ENCODE data around the gene CLDN15. TPM values are rescaled to one million over a fixed set of nuclear protein-coding genes. Genes with fewer than 3 reads are reported as not detected.
"Not testable (repeated sequence)": the region's sequence is repeated elsewhere in the genome, so short reads cannot be mapped to it uniquely, and the experiment has no call there.

The CLDN15 gene
- total RNA-seq, 1 experiment from 2014 or later = 9.1 TPM

GRCh38 chr7:101200504-101200861 lies 37.1 kb downstream of the CLDN15 start:
- intact Hi-C loops (cut with micrococcal nuclease; ENCODE audit: unreplicated experiment) = loop anchor here (2.0 kb wide), 2 partner anchors 18 to 52 kb away; partner anchors contain the start of gene ZNHIT1
- Histone ChIP-seq H3K27me3 (replicated peaks; ENCODE audit: control insufficient read depth, insufficient read depth, low read length) (no peaks in the 10 kb centered on the region), H3K4me3 (ENCODE audit: low read depth, low read length) (peak overlapping the region; percentile 45), H3K9me3 (no peaks in the 10 kb centered on the region), H3K4me1 (peaks cover 20% of the 10 kb centered on the region), H3K36me3 (ENCODE audit: control insufficient read depth, insufficient read depth, low read length) (no peaks in the 10 kb centered on the region; the same call in 1 of the 2 replicates)
- POLR2A ChIA-PET = interaction anchor here (0.5 to 1.3 kb wide), 4 partner anchors 17 to 798 kb away, joined by 3 to 7 read pairs (median 4); partner anchors contain the start of genes PLOD3, VGF and ZNHIT1
- TF ChIP-seq CTCF (IDR thresholded peaks at IDR 0.05; ENCODE audit: insufficient read depth in 1 of 2, low read depth in 1 of 2, low read length in 1 of 2, severe bottlenecking in 1 of 2, unreplicated experiment in 1 of 2) = no peak
- TSS peak; percentile 78 for BruUV-seq (replicated peaks)
- Mint-ChIP-seq H3K36me3 (ENCODE audit: insufficient read depth, unreplicated experiment) (no peaks in the 10 kb centered on the region), H3K27me3 (ENCODE audit: insufficient read depth, unreplicated experiment) (no peaks in the 10 kb centered on the region), H3K4me3 (ENCODE audit: unreplicated experiment) (peak overlapping the region; percentile 70), H3K4me1 (ENCODE audit: low read depth, unreplicated experiment) (peaks cover 14% of the 10 kb centered on the region), H3K9me3 (ENCODE audit: unreplicated experiment) (no peaks in the 10 kb centered on the region), H3K27ac (ENCODE audit: unreplicated experiment) (peak overlapping the region; percentile 70)
- DNase-seq = no peak
- CTCF ChIA-PET = interaction anchor here (0.6 to 2.5 kb wide), 10 partner anchors 8 to 91 kb away, joined by 3 to 12 read pairs (median 4); partner anchors contain the start of genes PLOD3 and ZNHIT1

- DNase-seq; BruUV-seq (replicated peaks); intact Hi-C loops (cut with micrococcal nuclease; ENCODE audit: unreplicated experiment); H3K36me3 Mint-ChIP-seq (ENCODE audit: insufficient read depth, unreplicated experiment); H3K4me3 ChIP-seq (ENCODE audit: low read depth, low read length); H3K27me3 Mint-ChIP-seq (ENCODE audit: insufficient read depth, unreplicated experiment); H3K4me3 Mint-ChIP-seq (ENCODE audit: unreplicated experiment); H3K27me3 ChIP-seq (replicated peaks; ENCODE audit: control insufficient read depth, insufficient read depth, low read length); H3K36me3 ChIP-seq (ENCODE audit: control insufficient read depth, insufficient read depth, low read length); H3K27ac Mint-ChIP-seq (ENCODE audit: unreplicated experiment); H3K9me3 Mint-ChIP-seq (ENCODE audit: unreplicated experiment); H3K9me3 ChIP-seq: not testable (repeated sequence)
- H3K4me1 ChIP-seq = peaks cover 20% of the 10 kb centered on the region
- ChIA-PET POLR2A (interaction anchor here (1.1 kb wide), 1 partner anchor 34 kb away, joined by 3 read pairs; the partner anchor contains the start of gene VGF), CTCF (interaction anchor here (0.7 to 1.5 kb wide), 5 partner anchors 17 to 92 kb away, joined by 3 to 8 read pairs (median 5); no protein-coding TSS in a partner anchor)
- H3K4me1 Mint-ChIP-seq (ENCODE audit: low read depth, unreplicated experiment) = peaks cover 14% of the 10 kb centered on the region
Observed at GRCh38 chr7:101199522-101199921, 38.1 kb downstream of the CLDN15 start.

GRCh38 chr7:101198476-101198875 lies 39.1 kb downstream of the CLDN15 start:
- peaks cover 20% of the 10 kb centered on the region for H3K4me1 ChIP-seq
- H3K27me3 ChIP-seq (replicated peaks; ENCODE audit: control insufficient read depth, insufficient read depth, low read length) = no peaks in the 10 kb centered on the region
- no peak overlapping the region for H3K4me3 Mint-ChIP-seq (ENCODE audit: unreplicated experiment)
- intact Hi-C loops (cut with micrococcal nuclease; ENCODE audit: unreplicated experiment) = no loop called here
- H3K9me3 ChIP-seq = no peaks in the 10 kb centered on the region
- H3K27me3 Mint-ChIP-seq (ENCODE audit: insufficient read depth, unreplicated experiment) = no peaks in the 10 kb centered on the region
- no peaks in the 10 kb centered on the region; the same call in 1 of the 2 replicates for H3K36me3 ChIP-seq (ENCODE audit: control insufficient read depth, insufficient read depth, low read length)
- TF ChIP-seq CTCF (IDR thresholded peaks at IDR 0.05; ENCODE audit: insufficient read depth in 1 of 2, low read depth in 1 of 2, low read length in 1 of 2, severe bottlenecking in 1 of 2, unreplicated experiment in 1 of 2) = no peak
- BruUV-seq (replicated peaks) = TSS peak; percentile 23
- ChIA-PET CTCF (no interaction called here), POLR2A (no interaction called here)
- peaks cover 14% of the 10 kb centered on the region for H3K4me1 Mint-ChIP-seq (ENCODE audit: low read depth, unreplicated experiment)
- no peak overlapping the region for H3K4me3 ChIP-seq (ENCODE audit: low read depth, low read length)
- H3K9me3 Mint-ChIP-seq (ENCODE audit: unreplicated experiment) = no peaks in the 10 kb centered on the region
- H3K27ac Mint-ChIP-seq (ENCODE audit: unreplicated experiment) = no peak overlapping the region
- no peak for DNase-seq
- no peaks in the 10 kb centered on the region for H3K36me3 Mint-ChIP-seq (ENCODE audit: insufficient read depth, unreplicated experiment)

All from Caco-2 (cell line).